NCI-H226 (cell line): ENCODE data around the gene MTFP1.
"Not testable (repeated sequence)": the region's sequence is repeated elsewhere in the genome, so short reads cannot be mapped to it uniquely, and the experiment has no call there.

Source experiments
- DNase-seq: peaks from one replicate; pipeline ENCODE4 v3.0.0-alpha.2; 2015

The MTFP1 gene

DNA sequence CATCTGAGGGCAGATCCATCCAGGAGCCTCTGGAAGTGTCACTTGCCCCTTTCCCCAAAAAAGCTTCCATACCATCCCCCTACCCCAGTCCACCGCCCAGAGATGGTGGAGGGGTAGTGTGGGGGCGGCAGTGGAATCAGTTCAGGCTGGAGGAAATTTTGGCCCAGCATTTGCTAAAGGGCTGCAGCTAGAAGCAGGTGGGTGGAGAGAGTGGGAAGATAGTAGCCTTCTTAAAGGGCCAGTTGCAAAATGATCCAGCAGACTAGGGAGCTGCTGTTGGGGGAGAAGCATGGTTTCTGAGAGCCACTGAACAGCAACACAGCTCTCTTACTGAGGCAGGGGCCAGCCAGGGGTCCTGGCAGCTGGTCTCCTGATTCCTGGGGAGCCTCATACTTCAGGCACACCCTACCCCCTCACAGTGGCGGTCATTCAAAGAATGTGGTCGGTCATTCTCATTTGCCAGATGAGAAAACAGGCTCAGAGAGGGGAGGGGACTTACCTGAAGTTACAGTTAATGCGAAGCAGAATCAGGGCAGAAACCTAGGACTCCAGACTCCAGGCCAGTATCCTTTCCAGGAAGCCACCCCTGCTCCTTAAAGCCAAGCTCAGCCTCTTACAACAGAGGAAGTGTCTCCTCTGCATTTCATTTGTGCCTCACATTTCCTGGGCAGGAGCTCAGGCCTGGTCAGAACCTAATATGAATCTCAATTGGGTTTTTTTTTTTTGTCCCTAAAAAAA is 23.4 kb upstream of the MTFP1 start:
- no peak for DNase-seq

DNA sequence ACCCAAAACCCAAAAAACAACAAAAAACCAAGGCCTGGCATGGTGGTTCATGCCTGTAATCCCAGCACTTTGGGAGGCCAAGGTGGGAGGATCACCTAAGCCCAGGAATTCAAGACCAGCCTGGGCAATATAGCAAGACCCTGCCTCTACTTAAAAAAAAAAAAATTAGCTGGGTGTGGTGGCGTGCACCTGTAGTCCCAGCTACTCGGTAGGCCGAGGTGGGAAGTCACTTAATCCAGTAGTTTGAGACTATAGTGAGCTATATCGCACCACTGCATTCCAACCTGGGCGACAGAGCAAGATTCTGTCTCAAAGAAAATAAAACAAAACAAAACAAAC is 22.8 kb upstream of the MTFP1 start:
- DNase-seq = not testable (repeated sequence)

DNA sequence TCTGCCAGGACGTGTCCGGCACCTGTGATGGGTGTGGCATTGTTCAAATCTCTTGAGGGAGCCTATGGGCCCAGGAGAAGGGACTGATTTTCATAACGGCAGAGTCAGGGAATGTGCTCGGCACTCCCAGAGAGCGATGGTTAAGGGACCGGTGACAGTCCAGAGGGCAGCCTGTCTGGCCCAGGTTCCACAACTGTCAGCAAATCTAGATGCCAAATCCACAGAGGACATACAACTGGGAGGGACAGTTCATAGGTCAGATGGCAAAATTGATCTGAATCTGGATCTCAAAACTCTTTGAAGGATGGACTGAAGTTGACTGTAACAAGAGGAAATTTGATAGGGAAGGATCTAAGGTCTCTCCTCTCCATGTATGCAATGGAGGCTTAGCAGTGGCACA is 21.3 kb upstream of the MTFP1 start:
- no peak for DNase-seq

DNA sequence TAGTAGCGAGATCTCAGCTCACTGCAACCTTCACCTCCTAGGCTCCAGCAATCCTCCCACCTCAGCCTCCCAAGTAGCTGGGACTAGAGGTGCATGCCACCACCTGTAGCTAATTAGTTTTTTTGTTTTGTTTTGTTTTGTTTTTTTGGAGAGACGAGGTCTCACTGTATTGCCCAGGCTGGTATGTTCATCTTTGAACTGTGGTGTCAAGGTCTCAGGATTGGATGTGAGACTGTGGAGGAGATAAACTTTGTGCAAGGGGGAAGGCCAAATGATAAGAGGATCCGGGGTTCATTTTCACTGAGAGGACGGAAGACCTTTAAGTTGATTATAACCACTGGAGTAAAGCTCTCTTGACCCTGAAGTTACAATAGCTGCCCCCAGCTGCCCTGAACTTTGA is 19.8 kb upstream of the MTFP1 start:
- DNase-seq = no peak

DNA sequence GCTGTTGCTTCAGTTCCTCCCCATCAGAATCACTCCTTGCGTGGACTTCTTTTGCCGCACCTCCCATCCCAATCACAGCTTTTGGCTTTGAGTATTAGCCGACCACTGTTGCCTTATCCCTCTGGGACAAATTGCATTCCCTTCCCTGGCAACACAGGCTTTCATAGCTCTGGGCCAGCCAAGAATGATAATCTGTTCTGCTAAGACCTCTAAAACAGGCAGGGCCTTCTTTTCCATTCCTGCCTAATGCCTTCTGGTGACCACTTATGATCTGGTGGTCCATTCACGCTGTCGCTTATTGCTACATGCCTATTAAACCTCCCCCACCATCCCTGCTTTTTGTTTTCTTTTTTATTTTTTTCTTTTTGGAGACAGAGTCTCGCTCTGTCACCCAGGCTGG is 19.2 kb upstream of the MTFP1 start:
- DNase-seq = no peak

DNA sequence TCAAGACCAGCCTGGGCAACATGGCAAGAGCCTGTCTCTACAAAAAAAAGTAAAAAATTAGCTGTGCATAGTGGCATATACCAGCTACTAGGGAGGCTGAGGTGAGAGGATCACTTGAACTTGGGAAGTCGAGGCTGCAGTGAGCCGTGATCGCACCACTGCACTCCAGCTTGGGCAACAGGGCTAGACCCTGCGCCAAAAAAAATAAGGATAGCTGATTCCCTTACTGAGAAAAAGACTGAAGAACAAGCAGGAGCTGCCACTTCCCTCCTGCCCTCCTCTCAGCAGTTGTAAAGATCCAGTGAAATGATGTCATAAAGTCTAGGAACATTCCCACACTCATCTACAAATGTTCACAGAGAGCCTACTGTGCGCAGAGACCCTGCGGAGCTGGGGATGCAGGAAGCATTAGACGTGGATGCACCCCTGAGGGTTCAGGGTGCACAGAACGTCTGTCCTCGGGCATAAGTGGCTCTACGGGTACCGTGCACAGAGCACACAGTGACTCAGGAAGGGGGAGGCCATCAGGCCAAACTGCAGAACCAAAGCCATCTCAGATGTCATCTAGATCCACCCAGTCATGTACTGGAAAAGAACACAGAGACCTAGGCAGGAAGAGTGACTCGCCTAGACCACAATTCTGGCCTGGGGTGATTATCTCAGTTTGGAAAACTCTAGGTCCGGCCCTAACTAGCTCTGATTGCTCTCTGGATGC is 17.0 kb upstream of the MTFP1 start:
- DNase-seq = no peak

DNA sequence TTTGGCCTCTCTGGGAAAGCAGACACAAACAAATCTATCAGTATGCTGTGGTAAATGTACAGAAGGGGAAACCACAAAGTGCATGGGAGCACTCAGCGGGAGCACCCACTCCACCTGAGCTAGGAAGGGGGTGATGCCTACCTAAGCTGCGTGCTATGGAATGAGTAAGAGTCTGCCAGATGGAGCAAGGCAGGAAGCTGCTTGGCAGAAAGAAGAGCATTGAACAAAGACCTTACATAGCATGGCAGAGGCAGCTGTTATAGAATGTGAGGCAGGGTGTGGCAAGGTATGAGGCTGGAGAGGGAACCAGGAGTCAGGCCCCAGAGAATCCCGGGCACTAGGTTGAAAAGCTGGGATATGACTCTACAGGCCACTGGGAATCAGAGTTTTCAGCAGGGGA is 13.8 kb upstream of the MTFP1 start:
- no peak for DNase-seq

DNA sequence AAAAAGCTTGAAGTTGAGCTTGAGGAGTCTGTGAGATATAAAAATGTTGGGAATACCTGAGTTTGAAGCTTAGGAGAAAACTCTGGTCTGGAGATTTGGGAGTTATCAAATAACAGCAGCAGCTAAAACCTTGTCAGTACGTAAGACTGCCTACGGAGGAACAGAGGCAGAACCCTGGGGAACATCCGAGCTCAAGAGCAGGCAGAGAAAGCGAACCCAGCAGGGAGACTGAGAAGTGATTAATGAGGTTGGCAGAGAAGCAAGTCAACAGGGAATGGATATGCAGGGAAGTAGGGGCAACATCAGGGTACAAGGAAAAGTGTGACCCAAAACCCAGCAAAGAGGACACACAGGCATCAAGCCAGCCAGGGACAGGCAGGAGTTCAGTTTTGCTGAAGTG is 12.6 kb upstream of the MTFP1 start:
- DNase-seq = no peak

DNA sequence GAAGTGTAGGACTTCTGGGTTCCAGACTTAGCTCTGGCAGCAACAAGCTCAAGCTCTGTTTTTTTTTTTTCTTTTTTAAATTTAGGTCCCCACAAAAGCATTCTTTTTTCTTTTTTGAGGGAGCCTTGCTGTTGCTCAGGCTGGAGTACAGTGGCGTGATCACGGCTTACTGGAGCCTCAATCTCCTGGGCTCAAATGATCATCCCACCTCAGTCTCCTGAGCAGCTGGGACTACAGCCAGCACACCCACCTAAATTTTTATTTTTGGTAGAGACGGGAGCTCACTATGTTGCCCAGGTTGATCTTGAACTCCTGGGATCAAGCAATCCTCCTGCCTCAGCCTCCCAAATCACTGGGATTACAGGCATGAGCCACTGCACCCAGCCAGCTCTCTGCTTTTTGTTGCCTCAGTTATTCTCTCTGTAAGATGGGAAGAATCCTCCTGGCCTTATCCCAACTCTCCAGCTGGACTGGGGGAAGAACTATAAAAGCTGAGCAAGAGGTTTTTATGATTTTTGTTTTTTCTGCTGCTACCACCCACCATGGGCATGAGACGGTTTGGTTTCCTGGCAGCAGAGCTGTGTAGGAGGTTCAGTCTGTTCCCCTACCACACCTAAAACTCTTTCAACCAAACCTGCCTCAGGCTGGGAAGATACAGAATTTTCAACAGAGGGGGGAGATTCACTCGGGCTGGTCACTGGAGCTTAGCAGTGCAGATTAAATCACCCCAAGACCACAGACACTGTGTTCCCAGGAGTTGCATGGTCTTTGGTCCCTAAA is 11.6 kb upstream of the MTFP1 start:
- no peak for DNase-seq

DNA sequence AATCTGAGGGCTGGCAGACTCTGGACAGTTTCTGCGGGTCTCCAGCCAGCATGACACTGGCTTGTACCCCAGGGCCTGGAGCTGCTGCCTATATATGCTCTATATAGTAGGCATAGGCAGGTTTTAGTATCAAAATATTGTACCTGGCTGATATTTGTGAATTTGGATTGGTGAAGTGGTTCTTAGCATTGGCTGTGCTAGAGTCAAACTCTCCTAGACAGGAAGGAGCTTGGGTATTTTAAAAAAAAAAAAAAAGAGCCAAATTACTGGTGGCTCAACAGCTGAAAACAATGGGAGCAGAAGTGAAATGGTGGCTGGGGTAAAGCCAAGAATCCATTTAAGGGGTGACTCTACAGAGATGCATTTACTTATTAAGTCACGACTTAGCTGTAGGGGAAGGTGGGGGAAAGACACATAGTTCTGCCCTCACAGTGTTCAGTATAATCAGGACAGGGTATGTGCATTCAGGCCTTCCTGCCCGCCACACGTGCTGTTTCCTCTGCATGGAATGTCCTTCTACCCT is 11.0 kb upstream of the MTFP1 start:
- DNase-seq = no peak

DNA sequence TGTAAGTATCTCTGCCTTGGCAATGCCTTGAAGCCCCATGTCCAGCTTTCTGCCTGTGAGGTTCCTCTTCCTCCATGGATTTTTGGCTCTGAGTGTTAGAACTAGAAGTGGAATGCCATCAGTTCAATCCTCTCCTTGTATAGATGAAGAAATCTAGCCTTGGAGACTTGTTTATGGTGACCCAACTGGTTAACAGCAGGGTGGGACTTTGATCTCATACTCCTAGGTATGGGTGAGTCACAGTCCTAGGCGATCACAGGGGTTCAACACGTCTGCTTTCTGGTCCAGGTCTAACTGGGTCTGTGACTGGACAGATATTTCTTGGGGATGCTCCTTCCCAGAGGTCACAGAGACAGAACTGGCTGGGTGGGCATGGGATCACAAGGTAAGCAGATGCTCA is 9.2 kb upstream of the MTFP1 start:
- no peak for DNase-seq

DNA sequence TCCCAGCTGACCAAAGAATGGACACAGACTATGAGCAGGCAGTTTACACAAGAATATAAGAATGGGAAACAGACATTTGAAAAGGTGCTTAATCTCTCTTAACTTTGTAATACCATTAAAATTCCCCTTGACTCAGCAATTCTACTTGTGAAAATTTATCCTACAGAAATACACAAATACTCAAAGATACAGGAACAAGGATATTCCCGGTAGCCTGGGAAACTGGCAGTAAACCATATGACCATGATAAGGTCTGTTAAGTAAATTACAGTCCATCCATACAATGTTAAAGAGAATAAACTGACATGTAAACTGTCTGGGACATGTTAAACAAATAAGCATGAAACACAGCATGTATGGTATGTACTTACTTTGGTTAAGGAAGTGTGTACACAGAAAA is 8.7 kb upstream of the MTFP1 start:
- DNase-seq = no peak

DNA sequence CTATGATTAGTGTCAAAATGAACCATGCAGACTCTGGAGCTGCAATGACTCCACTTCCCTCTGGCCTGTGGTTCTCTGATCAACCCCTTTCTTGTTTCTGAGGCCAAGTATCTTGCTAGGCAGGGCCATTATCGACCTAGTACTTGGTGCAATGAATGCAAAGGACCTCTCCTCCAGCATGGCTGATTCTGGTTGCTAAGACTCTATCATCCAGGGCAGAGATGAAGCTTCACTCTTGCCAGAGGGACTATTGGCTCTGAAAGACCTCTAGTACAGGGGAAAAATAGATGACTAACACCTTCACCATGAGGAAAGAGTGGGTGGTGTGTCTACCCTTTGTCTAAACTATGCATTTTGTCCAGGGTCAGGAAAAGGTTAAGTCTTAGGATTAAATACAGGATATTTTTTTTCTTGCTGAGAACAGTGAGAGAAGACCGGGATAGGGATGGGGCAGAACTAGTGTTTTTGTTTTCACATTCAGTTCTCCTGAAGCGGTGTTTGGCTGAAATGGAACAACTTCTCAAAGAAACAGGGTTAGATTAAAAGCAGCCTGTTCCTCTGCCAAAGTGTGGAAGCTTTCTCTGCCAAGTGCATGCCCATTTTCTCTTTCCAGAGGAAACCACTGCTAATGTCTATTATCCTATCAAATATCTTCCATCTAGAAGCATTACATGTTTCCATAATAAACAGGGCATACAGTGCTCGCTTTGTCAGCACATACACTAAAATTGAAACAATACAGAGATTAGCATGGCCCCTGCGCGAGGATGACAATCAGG is 5.0 kb upstream of the MTFP1 start:
- DNase-seq = peak; percentile 57

DNA sequence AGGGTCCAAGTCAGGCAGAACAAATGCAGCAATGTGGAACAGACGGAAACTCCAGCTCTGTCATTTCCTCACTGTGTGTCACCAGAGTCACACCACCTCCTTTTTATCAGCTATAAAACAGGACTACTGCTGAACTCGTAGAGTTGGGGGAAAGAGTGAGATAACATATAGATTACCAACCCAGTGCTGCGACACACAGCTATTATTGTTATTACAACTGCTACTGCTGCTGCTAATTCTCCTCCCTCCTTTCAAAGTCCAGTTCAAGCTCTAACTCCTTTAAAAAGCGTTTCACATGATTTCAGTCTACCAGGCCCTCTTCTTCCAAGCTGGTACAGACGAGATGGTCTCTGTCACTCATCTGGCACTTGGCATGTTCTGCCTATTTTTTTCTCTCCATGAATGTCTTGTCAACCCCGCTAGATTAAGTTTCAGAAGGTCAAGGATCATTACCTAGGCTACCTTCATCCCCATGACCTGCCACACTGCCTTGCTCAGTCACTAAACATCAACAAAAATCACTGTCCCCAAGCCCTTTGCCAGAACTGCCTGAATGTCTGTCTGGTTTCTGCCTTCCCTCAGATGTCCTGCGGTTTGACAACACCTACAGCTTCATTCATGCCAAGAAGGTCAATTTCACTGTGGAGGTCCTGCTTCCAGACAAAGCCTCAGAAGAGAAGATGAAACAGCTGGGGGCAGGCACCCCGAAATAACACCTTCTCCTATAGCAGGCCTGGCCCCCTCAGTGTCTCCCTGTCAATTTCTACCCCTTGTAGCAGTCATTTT is 3.7 kb upstream of the MTFP1 start:
- DNase-seq = no peak

DNA sequence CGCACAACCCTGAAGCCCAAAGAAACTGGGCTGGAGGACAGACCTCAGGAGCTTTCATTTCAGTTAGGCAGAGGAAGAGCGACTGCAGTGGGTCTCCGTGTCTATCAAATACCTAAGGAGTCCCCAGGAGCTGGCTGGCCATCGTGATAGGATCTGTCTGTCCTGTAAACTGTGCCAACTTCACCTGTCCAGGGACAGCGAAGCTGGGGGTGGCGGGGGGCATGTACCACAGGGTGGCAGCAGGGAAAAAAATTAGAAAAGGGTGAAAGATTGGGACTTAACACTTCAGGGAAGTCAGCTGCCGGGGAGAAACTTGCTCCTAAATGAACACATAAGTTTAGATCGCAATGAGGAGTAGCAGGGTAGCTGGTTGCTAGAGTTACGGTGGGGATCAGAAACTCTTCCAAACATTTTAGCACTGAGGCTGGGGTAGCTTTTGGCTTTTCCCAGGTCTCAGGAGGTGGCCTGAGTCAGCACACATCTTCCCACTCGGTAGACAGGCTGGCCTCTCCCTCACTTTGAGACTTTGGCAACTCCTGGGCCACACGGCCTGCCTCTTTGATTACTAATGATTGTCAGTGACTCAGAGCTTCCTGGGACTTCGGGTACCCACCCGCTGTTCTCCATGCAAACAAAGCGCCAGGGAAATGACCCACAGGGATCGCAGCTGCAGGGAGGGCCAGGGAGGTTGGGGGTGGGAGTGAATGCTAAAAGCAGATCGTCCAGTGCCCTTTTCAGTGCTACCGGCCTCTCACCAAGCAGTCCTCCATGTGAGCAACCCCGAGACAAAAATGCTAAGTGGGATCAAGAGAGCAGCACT is 2.9 kb upstream of the MTFP1 start:
- DNase-seq = peak; percentile 74

DNA sequence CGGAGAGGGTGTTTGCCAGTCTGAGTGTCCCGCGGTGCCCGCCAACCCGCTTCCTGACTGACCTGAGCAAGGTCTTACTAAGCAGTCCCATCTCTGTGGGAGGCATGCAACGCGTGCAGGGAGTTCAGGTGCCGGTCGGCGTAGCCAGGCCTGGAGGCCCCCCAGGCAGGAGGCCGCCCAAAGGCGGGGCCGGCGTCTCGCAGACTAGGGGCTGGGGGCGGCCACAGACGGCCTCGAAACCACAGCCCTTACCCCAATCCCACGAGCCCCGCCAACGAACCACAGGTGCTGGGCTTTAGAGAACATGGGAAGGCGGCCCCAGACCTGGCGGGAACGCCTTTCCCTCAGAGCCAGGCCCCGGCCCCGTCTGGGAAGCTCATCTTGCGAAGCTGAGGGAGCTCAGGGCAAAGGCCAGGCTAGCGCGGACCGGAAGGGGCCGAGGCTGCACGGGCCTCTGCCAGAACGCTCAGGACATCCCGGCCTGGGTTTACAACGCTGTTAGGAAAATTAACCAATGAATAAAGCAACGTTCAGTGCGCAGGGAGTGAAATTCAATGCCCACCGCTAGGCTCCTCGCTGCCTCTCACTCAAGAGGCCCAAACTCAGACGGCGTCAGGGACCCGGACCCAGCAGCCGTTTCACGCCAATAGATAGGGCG is 2.1 kb upstream of the MTFP1 start:
- peak; percentile 56 for DNase-seq

DNA sequence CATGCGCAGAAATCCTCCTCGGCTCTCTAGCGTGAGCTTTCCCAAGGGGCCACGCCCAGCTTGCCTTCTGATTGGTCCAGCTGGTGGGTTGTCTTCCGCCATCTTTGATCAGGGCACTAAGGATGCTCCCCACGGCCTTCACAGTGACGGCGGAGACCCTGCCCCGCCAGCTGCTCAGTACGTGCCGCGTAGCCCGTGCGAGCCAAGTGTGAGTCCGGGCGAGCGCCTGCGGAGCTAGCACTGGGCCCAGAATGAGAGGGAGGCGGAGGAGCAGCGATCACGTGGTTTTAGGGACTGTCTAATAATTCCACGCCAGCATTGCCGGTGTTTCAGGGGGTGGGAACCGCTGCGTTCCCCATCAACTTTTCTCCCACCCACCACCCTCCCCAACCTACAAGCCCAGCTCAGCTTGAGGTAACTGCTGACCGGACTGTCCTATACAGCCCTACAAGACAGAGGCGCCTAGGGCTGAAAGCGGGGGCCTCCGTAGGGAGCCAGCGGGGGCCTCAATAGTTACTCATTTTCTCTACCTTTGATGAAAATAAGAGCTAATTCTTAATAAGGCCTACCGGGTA is 1.5 kb upstream of the MTFP1 start:
- peak; percentile 94 for DNase-seq

DNA sequence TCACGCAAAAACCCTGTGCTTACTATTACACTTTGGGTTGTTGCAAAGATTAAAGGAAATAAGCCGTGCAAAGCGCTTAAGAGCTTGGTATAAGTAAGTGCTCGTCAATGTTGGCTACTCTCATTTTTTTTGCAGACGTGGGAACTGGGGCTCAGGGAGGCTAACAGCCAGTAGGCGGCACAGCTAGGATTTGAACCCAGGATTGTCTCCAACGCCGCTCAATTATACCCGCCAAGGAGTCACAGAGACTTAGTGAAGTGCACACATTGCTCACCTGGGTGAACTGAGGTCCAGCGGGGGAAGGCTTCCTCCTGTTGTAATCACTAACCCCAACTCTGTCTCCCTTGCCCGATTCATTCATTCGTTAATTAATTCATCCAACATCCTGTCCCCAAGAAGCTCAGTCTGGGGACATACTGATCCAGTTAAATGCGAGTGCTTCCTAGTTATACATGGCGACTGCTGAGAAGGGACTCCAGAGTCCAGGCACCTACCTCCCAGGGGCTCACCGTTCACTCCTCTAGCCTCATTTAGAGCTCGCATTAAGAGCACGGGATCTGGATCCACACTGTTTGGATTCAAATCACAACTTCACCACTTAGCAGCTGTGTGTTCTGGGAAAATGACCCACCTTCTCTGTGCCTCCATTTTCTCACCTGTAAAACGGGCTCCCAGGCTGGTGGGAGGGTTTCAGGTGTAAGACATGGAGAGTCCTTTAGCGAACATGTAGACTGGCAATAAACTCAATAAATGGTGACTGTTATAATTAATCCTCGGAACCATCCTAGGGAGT is 838 bp upstream of the MTFP1 start:
- no peak for DNase-seq

DNA sequence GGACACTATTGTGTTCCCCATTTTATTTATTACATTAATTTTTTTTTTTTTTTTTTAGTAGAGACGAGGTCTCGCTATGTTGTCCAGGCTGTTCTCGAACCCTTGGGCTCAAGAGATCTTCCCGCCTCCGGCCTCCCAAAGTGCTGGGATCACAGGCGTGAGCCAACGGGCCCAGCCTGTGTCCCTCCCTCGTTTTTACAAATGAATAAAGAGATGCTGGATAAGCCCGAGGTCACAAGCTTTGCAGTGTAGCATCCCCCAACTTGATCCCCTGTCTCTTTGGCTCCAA is 297 bp upstream of the MTFP1 start:
- DNase-seq = no peak
